HL-60 (cell line): ENCODE measurements around the gene GJB2.

Experiments used
- DNase-seq, 2 experiments: peaks; one replicate each; pipeline ENCODE4 v3.0.0-alpha.2; 2010 to 2020; ENCODE audit warnings: low read depth in 1 of 2, low spot score in 1 of 2
- H3K27ac ChIP-seq: fragments of 250-450 bp; sonication (Bioruptor Pico); replicated peaks from 2 replicates; pipeline ENCODE4 v1.5.1; 2020; ENCODE audit warnings: mild to moderate bottlenecking, moderate library complexity
- H3K27me3 ChIP-seq: fragments of 250-450 bp; sonication (Bioruptor Pico); 2 replicates; pipeline ENCODE4 v1.5.1; 2021; ENCODE audit warnings: mild to moderate bottlenecking, moderate library complexity; ENCODE audit not compliant: insufficient read depth, poor library complexity, severe bottlenecking
- H3K4me3 ChIP-seq: replicated peaks from 2 replicates; pipeline ENCODE4 v1.5.1; 2011; ENCODE audit warnings: mild to moderate bottlenecking, control low read depth, low read length; ENCODE audit not compliant: insufficient read depth
- CTCF ChIP-seq: IDR thresholded peaks from one replicate; pipeline ENCODE4 v1.5.1; 2011; ENCODE audit warnings: low read length, control low read depth, inconsistent platforms; ENCODE audit not compliant: insufficient read depth
- GABPA ChIP-seq: IDR thresholded peaks from 2 replicates; pipeline ENCODE4 v1.6.1; 2012; ENCODE audit warnings: low read depth
- POLR2AphosphoS5 ChIP-seq: IDR thresholded peaks from 2 replicates; pipeline ENCODE4 v1.6.1; 2012; ENCODE audit warnings: low read depth
- REST ChIP-seq: IDR thresholded peaks from 2 replicates; pipeline ENCODE4 v1.6.1; 2012; ENCODE audit warnings: low read depth; ENCODE audit not compliant: insufficient replicate concordance
- SPI1 ChIP-seq: IDR thresholded peaks from 2 replicates; pipeline ENCODE4 v1.6.1; 2012; ENCODE audit warnings: low read depth, mild to moderate bottlenecking, borderline replicate concordance

Gene GJB2

GRCh38 chr13:20198781-20199180 is 6.0 kb upstream of the GJB2 start:
- Histone ChIP-seq H3K4me3 (no peak overlapping the region), H3K27ac (no peak overlapping the region), H3K27me3 (peaks cover 19% of the 10 kb centered on the region)
- TF ChIP-seq POLR2AphosphoS5 (no peak), SPI1 (no peak), REST (no peak), GABPA (no peak), CTCF (no peak)
- DNase-seq = no peak

GRCh38 chr13:20197361-20197834 is 4.7 kb upstream of the GJB2 start:
- DNase-seq = no peak

GRCh38 chr13:20195801-20196200 is 3.1 kb upstream of the GJB2 start:
- peaks cover 22% of the 10 kb centered on the region for H3K27me3 ChIP-seq
- TF ChIP-seq POLR2AphosphoS5 = no peak
- TF ChIP-seq SPI1 = no peak
- TF ChIP-seq CTCF = no peak
- TF ChIP-seq REST = no peak
- TF ChIP-seq GABPA = no peak
- H3K4me3 ChIP-seq = no peak overlapping the region
- no peak overlapping the region for H3K27ac ChIP-seq
- no peak for DNase-seq

More at GRCh38 chr13:20197361-20197834, 4.7 kb upstream of the GJB2 start:
- TF ChIP-seq GABPA (no peak), REST (no peak), SPI1 (no peak), CTCF (peak; percentile 48), POLR2AphosphoS5 (no peak)
- Histone ChIP-seq H3K4me3 (no peak overlapping the region), H3K27me3 (peaks cover 22% of the 10 kb centered on the region), H3K27ac (no peak overlapping the region)
